ENCODE data around the gene FCSK. TPM values are rescaled to one million over a fixed set of nuclear protein-coding genes. Genes with fewer than 3 reads are reported as not detected.
"Not testable (repeated sequence)": the region's sequence is repeated elsewhere in the genome, so short reads cannot be mapped to it uniquely, and the experiment has no call there.

FCSK gene
- total and polyA plus RNA-seq, 4 donors = 12.0 to 24.1 (median 14.2) TPM

DNA sequence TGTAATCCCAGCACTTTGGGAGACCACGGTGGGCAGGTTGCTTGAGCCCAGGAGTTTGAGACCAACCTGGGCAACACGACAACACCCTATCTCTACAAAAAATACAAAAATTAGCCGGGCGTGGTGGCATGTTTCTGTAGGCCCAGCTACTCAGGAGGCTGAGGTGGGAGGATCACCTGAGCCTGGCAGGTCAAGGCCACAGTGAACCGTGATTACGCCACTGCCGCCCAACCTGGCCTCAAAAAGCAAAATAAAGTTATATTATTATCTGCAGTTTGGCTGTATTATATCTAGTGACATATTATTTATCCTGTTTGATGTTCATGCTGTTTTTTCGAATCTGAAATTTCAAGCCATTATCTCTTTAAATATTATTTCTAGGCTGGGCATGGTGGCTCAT lies 42.0 kb upstream of the FCSK start:
- ATAC-seq (ENCODE audit: insufficient read depth, low FRiP score) = no peak
- no peak overlapping the region for H3K27ac ChIP-seq (ENCODE audit: low read depth in 1 of 2, low read length in 1 of 2)
- no peaks in the 10 kb centered on the region for H3K9me3 ChIP-seq (ENCODE audit: control insufficient read depth in 4 of 4, insufficient read depth in 3 of 4, low read length in 3 of 4)
- peaks cover 0 to 6% (median 0%) of the 10 kb centered on the region in 5 donors for H3K4me1 ChIP-seq (ENCODE audit: control insufficient read depth in 5 of 5, insufficient read depth in 5 of 5, low read length in 5 of 5)
- no peak overlapping the region for H3K4me3 ChIP-seq
- H3K27me3 ChIP-seq (ENCODE audit: control insufficient read depth in 3 of 3, insufficient read depth in 3 of 3, low read length in 2 of 3) = no peaks in the 10 kb centered on the region
- H3K36me3 ChIP-seq (ENCODE audit: control insufficient read depth in 4 of 4, insufficient read depth in 4 of 4, low read length in 4 of 4) = peaks cover 0 to 3% (median under 1%) of the 10 kb centered on the region in 4 donors
- no peak for DNase-seq
- no peak for TF ChIP-seq CTCF (IDR thresholded peaks at IDR 0.05; ENCODE audit: control extremely low read depth, extremely low read depth)
- WGBS, 2 donors = 98% methylated on average over 8 of the region's 8 CpGs
- no peak overlapping the region for H3K9ac ChIP-seq (ENCODE audit: insufficient read depth in 1 of 2, low read length in 2 of 2)

DNA sequence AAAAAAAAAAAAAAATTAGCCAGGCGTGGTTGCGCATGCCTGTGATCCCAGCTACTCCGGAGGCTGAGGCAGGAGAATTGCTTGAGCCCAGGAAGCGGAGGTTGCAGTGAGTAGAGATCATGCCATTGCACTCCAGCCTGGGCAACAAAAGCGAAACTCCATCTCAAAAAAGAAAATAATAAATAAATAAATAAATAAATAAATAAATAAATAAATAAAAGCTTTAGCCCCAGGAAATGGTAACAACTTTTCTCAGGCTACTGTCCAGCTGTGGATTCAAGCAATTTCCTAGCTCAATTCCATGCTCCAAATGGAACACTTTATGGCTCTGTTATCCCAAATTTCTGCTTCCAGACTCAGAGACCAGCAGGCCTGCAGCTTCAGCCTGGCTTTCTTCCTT lies 40.8 kb upstream of the FCSK start:
- not testable (repeated sequence) for H3K9ac ChIP-seq (ENCODE audit: insufficient read depth in 1 of 2, low read length in 2 of 2); DNase-seq; H3K27me3 ChIP-seq (ENCODE audit: control insufficient read depth in 3 of 3, insufficient read depth in 3 of 3, low read length in 2 of 3); H3K27ac ChIP-seq (ENCODE audit: low read depth in 1 of 2, low read length in 1 of 2); H3K9me3 ChIP-seq (ENCODE audit: control insufficient read depth in 4 of 4, insufficient read depth in 3 of 4, low read length in 3 of 4); H3K36me3 ChIP-seq (ENCODE audit: control insufficient read depth in 4 of 4, insufficient read depth in 4 of 4, low read length in 4 of 4); H3K4me3 ChIP-seq; H3K4me1 ChIP-seq (ENCODE audit: control insufficient read depth in 5 of 5, insufficient read depth in 5 of 5, low read length in 5 of 5); ATAC-seq (ENCODE audit: insufficient read depth, low FRiP score)
- WGBS, 2 donors = 98 to 99% methylated on average over 5 of the region's 5 CpGs

DNA sequence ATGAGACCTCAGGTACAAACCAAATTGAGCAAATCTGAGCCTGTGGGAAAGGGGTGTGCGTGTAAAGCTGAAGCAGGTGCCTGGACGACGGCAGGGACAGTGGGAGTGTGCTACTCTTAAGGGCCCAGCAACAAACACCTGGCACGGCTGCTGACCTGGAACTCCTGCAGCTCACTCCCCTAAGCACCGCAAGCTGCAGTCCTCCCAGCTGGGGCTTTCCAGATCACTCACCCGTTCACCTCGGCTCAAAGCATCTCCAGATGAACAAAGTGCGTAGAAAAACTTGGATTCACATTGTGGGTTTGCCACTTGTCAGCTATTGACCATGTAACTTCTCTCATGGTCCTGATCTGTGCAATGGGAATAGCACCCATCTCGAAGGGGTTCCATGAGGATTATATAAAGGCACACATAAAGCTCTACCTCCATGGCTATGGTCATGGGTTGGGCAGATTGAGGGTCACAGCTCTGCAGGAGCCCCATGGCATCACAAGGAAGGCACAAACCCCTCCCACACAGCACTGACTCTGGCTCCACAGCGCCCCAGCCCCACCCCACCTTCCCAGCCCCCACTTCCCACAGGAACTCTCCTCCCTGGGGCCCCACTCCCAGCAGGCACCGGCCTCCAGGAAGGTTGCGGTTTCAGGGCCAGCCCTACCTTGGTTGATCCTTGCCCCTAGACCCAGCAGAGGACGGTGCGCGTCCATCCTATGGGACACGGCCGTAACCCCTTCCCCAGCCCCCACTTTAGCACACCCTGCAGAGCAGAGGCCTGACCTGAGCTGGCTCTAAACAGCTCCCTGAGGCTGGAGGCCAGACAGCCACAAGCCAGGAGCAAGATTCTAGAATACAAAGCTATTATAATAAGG lies 37.4 kb upstream of the FCSK start:
- Histone ChIP-seq H3K4me3 (no peak overlapping the region), H3K9me3 (ENCODE audit: control insufficient read depth in 4 of 4, insufficient read depth in 3 of 4, low read length in 3 of 4) (no peaks in the 10 kb centered on the region), H3K27ac (ENCODE audit: low read depth in 1 of 2, low read length in 1 of 2) (no peak overlapping the region), H3K9ac (ENCODE audit: insufficient read depth in 1 of 2, low read length in 2 of 2) (no peak overlapping the region), H3K36me3 (ENCODE audit: control insufficient read depth in 4 of 4, insufficient read depth in 4 of 4, low read length in 4 of 4) (no peaks in the 10 kb centered on the region), H3K27me3 (ENCODE audit: control insufficient read depth in 3 of 3, insufficient read depth in 3 of 3, low read length in 2 of 3) (no peaks in the 10 kb centered on the region), H3K4me1 (ENCODE audit: control insufficient read depth in 5 of 5, insufficient read depth in 5 of 5, low read length in 5 of 5) (peaks cover 0 to 22% (median 16%) of the 10 kb centered on the region in 5 donors)
- ATAC-seq (ENCODE audit: insufficient read depth, low FRiP score) (no peak), DNase-seq (no peak)
- 85 to 86% methylated on average over 17 of the region's 17 CpGs for WGBS, 2 donors
- no peak for TF ChIP-seq CTCF (IDR thresholded peaks at IDR 0.05; ENCODE audit: control extremely low read depth, extremely low read depth)

DNA sequence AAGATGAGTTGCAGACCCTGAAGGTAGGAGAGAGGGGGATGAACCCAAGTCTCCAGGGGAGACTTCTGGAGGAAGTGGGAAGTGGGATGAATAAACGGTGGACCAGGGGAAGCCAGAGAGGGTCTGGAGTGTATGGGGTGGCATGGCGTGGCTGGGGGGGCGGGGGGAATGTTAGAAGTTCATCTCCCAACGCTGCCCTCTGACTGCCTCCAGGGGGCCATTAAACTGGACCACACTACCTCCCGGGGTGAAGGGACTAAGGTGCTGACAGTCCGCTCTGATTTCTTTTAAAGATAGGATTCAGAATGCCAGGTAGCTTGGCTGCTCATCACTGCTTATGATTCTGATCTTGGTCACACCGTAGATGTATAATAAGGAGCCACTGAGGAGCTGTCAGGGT lies 36.7 kb upstream of the FCSK start:
- 72 to 77% methylated on average over 7 of the region's 7 CpGs for WGBS, 2 donors
- Histone ChIP-seq H3K36me3 (ENCODE audit: control insufficient read depth in 4 of 4, insufficient read depth in 4 of 4, low read length in 4 of 4) (no peaks in the 10 kb centered on the region), H3K9me3 (ENCODE audit: control insufficient read depth in 4 of 4, insufficient read depth in 3 of 4, low read length in 3 of 4) (no peaks in the 10 kb centered on the region), H3K9ac (ENCODE audit: insufficient read depth in 1 of 2, low read length in 2 of 2) (no peak overlapping the region), H3K27ac (ENCODE audit: low read depth in 1 of 2, low read length in 1 of 2) (no peak overlapping the region), H3K27me3 (ENCODE audit: control insufficient read depth in 3 of 3, insufficient read depth in 3 of 3, low read length in 2 of 3) (no peaks in the 10 kb centered on the region), H3K4me1 (ENCODE audit: control insufficient read depth in 5 of 5, insufficient read depth in 5 of 5, low read length in 5 of 5) (peaks cover 0 to 22% (median 16%) of the 10 kb centered on the region in 5 donors), H3K4me3 (no peak overlapping the region)
- no peak for DNase-seq
- ATAC-seq (ENCODE audit: insufficient read depth, low FRiP score) = no peak
- TF ChIP-seq CTCF (IDR thresholded peaks at IDR 0.05; ENCODE audit: control extremely low read depth, extremely low read depth) = no peak
